ENCODE data around the gene CHN1.

DNA sequence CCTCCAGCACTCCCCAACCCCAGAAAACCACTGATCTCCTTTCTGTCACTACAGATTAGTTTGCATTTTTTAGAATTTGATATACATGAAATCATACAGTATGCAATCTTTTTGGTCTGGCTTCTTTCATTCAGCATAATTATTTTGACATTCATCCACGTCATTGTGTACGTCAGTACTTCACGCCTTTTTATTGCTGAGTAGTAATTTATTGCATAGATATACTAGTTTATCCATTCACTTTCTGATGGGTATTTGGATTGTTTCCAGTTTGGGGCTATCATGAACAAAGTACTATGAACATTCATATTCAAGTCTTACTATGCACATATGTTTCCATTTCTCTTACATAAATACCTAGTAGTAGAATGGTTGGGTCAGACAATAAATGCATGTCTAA, 20.1 kb upstream of the CHN1 start:
- TF ChIP-seq CTCF (IDR thresholded peaks at IDR 0.05) (no peak), POLR2A (IDR thresholded peaks at IDR 0.05) (no peak)
